T-helper 2 cell treated with Interferon-gamma antibody and Interleukin-4, amounts not matched to agents 100 ng/mL and 5 ng/mL, for 36 hours (primary cell): ENCODE measurements around the gene ZDHHC14. TPM values are rescaled to one million over a fixed set of nuclear protein-coding genes. Genes with fewer than 3 reads are reported as not detected.
"Not testable (repeated sequence)": the region's sequence is repeated elsewhere in the genome, so short reads cannot be mapped to it uniquely, and the experiment has no call there.

ENCODE experiments used
- intact Hi-C: fragments of 100-400 bp; cut with micrococcal nuclease; formaldehyde crosslinking; loops from one replicate; pipeline ENCODE4 v1.15.1; 2023
- total RNA-seq: library from RNA; stranded (reverse); gene quantifications from 2 replicates; pipeline ENCODE4 v1.2.3, GENCODE V29; 2022

ZDHHC14 gene
- total RNA-seq, 1 donor from 2014 or later: 6.8 TPM

DNA sequence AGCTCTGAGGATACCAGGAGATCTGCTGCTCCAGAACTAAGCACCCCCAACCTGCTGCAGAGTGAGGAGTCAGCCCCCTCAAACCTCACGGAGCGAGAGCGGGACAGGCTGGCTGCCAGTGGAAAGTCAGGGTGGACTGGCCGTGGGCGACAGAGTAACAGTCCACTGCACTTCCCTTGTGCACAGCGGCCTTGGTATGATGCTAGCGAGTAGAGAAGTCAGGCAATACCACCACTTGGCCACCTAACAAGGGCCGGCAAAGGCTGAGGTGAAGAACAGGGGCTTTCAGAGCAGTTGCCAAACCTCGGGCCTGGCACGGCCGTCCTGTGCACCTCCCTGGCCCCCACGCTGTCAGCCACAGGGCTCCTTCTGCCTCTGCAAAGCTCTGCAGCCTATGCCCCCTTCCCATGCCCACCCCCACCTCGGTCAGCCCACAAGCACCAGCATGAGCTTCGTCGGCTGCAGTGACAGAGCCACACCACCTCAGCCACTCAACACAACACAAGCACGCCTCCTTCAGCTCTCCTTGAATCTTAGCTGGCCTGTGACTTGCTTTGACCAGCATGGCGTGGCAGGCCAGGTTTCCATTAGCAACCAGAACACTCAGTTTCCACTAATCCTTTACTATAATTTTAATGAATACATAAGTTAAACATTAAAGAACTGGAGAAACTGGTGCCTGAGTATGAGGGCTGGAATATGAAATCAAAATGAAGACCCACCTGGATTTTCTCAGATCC, 314.5 kb downstream of the ZDHHC14 start:
- intact Hi-C loops: no loop called here

DNA sequence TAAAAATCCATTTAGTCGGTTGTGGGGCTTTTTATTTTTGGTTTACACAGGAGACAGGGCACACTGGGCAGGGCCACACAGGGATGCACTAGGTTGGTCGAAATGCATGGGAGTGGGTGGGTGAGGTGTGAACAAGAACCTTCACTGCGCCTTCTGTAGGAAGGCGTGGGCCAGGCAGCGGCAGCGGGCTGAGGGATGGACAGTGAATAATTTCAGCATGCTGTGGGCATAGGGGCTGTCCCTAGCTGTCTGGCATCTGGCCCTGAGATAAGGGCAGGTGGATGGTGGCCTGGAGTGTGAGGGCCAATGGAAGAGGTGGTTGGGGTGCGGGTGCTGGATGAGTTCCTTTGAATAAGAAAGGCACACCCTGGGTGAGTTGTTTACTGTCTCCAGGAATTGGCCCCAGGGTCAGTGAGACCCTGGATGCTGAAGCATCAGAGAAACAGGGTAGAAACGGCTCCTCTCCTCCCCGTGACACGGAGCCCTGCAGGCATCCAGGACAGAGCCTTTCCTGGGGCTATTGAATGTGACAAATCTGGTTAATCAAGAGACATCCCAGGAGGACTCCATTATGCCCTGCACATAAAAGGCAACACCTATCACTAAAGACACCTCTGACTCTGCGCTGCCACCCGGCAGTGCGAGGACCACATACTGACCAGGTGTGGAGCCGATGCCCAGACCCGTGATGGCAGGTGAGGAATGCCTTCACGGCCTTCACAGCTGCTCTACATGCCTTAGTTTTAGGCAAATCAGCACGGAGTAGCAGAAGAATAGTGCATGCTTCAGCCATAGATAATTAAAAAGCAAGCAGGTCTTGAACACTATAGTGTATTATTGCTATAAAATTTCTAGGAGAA, 319.0 kb downstream of the ZDHHC14 start:
- intact Hi-C loops: no loop called here

DNA sequence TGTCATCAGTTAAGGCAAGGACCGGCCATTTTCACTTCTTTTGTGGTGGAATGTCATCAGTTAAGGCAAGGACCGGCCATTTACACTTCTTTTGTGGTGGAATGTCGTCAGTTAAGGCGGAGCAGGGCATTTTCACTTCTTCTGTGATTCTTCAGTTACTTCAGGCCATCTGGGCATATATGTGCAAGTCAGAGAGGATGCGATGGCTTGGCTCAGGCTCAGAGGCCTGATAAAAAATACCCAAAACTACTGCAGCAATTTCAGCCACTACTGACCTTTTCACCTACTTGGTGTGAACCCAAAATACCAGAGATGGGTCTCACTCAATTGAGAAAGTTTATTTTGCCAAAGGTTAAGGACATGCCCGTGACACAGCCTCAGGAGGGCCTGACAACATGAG, 325.4 kb downstream of the ZDHHC14 start:
- intact Hi-C loops: not testable (repeated sequence)

DNA sequence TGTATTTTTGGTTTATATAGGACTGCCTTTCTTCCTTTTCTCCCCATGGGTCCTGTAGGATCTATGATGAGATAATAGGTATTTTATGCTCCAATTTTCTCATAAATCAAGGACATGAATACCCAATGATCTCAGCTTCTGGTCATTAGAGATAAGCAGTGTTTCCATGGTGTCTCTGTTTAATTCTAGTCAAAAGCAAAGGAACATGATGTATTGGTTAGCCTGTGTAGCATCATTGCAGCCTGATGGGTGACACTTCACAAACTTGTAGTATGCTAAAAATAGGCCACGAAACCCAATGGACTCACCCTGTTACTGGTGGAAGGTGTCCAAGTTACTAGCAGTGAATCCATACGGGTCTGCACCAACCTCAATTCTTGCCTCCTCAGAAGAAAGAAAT, 325.9 kb downstream of the ZDHHC14 start:
- intact Hi-C loops: no loop called here

DNA sequence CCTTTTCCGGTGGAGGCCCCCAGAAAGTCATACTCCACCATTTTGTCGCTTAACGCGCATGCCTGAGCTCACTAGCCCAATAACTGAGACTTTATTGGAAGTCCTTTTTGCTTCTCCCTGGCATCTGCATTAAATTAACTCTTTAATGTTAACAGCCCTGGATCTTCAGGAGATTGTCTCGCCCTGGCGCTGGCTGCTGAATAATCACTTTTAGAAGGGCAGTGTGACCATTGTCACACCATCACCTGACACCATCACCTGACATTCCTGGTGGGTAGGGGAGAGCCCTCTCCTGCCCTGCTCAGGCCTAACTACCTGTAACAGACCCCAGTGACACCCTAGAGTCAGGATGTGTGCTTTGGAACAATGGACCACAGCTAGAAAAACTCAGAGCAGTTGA, 326.6 kb downstream of the ZDHHC14 start:
- intact Hi-C loops: no loop called here

DNA sequence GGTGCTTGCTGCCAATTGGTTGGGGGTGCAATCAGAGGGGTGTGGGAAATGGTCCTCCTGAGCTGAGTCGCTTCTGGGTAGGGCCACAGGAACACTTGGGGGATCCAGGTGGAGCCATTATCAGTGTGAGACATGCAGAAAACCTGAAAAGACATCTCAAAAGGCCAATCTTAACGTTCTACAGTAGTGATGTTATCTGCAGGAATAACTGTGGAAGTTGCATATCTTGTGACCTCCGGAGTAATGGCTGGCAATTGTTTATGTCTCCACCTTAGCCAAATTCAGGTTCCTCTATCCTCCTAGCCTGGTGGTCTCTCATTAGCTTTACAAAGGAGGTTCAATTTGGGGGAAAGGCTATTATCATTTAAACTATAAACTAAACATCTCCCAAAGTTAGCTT, 327.2 kb downstream of the ZDHHC14 start:
- intact Hi-C loops: no loop called here

DNA sequence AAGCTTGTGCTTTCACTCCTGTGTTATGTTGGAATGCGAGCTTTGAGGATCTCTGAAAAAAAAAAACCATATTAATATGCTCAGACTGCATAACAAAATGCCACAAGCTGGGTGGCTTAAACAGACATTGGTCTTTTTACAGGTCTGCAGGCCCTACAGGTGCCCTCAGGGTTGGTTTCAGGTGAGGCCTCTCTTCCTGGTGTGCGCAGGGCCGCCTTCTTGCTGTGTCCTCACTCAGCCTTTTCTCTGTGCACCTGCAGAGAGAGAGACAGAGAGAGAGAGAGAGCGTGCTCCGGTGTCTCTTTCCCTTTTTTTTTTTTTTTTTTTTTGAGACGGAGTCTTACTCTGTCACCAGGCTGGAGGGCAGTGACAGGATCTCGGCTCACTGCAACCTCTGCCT, 327.9 kb downstream of the ZDHHC14 start:
- intact Hi-C loops: no loop called here

DNA sequence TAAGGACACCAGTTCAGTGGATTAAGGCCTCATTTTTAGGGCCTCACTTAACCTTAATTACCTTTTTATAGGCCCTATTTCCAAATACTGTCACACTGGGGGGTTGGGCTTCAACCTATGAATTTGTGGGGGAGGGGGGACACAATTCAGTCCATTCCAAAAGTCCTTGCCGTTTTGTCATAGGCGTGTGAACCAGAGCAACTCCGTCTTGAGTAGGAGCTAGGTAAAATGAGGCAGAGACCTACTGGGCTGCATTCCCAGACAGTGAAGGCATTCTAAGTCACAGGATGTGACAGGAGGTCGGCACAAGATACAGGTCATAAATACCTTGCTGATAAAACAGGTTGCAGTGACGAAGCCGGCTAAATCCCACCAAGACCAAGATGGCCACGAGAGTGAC, 328.6 kb downstream of the ZDHHC14 start:
- intact Hi-C loops: no loop called here

DNA sequence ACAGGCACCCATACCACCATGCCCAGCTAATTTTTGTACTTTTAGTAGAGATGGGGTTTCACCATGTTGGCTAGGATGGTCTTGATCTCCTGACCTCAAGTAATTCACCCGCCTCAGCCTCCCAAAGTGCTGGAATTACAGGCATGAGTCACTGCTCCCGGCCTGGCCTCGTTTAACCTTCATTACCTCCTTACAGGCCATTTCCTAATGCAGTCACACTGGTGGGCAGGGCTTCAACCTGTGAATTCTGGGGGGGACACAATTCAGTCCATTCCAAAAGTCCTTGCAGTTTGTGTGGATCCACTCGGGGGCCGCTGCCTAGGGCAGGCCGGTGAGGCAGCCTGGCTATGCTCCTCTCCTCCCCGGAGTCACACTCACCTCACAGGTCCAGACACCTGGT, 329.6 kb downstream of the ZDHHC14 start:
- intact Hi-C loops: no loop called here

DNA sequence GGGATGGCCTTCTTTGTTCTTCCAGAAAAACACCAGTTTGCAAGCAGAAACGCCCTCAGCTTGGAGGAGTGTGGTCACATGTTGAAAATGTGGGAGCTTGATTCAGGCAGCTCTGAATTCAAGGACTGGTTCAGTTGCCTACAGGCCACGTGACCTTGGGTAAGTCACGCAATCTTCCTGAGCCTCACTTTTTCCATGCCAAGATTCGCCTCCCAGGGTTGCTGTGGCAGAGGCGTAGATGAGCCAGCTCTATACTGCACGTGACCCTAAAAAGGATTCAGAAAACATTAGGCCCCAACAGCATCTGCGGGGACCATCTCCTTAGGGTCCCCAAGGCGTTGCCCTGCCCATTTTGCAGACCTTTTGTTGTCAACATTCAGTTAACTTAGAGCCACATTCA, 330.1 kb downstream of the ZDHHC14 start:
- intact Hi-C loops: no loop called here

DNA sequence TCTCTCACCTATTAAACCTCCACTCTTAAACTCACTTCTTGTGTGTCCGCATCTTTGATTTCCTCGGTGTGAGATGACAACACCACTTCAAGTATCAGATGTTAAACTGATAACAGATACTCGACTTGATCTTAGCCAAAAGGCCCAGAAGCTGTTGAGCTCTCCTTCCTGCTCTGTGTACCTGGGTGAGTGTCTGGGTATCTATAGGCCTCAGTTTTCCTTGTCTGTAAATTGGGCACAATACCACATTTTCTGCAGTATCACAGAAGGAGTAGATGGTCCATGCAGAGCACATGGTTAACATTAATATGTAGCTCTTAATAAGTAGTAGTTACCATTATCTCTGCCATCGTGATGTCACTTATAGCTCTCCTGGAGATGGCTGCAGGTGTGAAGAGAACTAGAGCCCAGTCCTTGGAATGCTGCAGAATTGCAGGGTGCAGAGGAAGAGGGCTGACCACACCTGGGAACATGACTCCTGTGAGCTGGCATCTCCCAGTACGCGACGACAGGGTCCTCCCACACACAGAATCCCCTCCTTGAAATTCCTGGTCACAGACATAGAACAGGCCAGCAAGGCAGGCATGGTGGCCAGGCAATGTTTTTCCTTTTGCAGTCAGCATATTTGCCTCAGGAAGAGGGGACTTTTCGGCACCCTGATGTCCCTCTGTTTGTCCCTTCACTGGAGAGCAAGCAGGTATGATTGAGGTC, 331.8 kb downstream of the ZDHHC14 start:
- intact Hi-C loops: no loop called here

DNA sequence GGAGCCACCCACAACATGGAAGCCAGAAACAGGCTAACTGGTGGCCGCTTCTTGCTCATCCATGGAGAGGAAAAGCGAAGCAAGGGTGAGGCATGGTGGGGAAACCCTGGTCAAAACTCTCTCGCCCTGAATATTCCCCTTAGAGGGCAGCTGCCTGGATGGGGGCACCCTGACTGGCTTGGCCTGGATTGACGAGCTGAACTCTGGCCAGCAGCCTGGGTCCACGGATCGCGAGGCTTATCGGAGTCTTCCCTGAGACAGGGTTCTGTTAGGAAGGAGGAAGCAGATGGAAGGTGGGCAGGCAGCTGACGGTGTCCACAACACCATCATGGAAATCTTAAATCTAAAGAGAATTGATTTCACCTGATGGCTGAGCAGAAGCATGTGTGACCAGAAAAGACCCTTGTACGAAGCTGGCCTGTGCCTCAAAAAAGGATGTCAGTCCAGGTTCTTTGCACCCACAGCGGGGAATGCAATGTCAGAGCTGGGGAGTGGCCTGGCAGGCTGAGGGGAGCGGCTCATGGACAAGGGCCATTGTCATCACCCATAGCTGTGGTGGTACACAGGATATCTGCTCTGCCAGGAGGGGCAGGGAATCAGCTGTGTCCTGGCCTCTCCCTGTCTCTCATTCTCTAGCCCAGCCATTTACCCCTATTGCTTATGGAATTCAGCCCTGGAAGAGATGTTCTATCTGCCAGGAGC, 332.6 kb downstream of the ZDHHC14 start:
- intact Hi-C loops: no loop called here

DNA sequence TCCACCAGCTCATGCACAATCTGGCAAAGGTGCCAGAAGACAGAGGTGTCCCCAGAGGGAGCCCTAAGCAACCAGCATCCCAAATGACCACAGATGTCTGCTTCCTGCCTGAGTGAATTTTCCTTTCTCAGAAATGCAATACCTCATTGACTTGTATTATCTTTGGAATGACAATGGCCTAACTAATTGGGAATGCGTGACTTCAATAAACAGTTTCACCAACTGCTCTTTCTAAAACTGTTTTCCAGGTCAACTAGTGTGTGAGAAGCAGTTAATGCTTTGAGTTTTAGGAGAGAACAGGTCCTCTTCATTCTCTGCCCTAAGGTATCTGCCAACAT, 333.1 kb downstream of the ZDHHC14 start:
- intact Hi-C loops: no loop called here

DNA sequence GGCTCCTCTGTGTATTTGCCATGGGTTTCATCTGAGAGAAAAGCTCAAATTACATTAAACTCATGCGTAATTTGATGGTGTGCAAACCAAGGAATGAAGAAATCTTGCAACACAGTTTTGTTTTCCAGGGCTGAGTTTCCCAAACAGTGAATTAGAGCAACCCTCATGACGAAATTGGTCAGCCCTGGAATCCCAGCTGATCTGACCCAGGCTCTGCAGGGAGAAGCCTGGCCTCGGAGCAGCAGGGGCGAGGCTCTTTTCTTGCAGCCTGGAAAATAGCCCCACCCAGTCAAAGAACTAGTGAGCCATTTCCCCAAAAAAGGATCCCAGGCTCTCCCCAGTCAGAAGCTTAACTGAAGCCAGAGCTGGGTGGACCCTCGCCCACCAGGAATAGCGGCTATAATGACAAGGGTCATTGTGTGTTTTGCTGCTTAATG, 334.8 kb downstream of the ZDHHC14 start:
- intact Hi-C loops: no loop called here

DNA sequence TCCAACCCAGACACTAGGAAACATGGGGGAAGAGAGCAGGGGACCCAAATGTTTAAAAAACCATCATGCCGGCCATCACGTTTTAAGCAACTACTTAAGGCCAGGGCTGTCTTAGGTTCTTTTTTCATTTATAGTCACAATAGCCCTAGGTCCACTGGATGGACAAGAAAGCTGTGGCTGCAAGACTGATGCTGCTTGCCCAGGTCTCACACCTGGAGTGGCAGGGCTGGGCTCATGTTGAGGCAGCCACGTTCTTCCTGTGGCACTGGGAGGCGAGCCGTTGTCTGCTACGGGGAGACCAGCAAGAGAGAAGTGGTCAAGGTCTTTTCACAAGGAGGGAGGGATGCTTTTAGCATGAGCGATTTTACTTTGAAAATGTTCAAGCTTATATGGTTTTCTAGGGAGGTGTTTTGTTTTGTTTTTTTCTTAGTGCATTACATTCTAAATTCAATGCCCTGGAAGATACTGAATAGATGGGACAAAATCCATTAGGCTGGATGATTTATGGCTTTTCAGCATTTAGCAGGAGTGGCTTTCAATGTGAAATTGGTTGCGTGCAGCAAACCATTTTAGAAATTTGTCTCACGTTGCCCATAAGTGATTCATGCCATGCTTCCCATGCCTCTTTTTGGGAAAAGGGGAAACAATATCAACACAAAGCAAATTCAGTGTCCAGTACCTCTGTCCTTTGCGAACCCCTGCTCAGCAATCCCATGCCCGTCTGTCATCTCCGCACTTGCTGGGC, 335.4 kb downstream of the ZDHHC14 start:
- intact Hi-C loops: no loop called here

DNA sequence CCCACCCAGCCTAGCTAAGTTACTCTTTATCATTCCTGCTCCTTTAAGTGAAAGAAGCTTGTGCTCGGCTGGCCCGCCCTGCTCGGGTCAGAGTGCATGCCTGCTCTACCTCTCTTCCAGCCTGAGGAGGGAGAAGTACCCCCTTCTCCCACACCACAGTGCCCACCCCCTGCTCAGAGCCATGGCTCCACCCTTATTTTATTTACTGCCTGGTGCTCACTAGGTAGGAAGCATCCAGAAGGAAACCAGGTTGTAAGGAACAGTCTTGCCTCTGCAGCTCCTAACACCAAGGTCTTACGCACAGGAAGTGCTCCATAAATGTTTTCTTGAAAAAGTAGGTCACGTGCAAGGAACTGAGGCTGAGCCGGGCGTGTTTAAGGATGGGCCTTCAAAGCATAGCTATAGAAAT, 336.4 kb downstream of the ZDHHC14 start:
- intact Hi-C loops: no loop called here

DNA sequence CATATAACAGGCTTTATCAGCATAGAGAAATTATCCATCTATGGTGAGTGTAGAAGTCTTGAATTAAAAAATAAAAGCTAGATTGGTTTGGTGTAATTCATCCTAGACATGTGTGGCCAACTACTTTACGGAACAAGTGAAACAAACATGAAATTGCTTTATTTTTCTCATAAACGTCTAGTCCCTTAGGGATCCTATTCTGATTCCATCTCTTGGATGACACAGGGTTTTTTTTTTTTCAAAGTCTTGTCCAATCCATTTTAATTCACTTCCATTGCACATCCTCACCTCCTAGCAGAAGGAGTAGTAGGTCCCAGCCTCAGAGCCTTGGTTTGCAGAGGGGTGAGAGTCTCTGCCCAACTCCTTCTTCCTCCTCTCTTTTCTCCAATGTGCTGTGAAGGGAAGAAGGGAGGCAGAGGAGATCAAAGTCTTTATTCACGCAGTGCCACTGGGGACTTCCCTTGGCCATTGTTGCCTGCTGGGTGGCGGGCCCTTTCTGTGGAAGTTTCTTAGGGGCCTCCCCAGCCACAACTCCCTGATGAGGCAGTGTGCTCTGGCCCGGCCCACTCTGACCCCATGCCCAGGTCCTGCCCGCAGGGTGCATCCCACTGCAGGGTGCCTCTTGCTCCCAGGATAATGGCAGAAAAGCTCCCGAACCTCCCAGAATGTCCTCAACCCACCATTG, 337.7 kb downstream of the ZDHHC14 start:
- intact Hi-C loops: no loop called here

DNA sequence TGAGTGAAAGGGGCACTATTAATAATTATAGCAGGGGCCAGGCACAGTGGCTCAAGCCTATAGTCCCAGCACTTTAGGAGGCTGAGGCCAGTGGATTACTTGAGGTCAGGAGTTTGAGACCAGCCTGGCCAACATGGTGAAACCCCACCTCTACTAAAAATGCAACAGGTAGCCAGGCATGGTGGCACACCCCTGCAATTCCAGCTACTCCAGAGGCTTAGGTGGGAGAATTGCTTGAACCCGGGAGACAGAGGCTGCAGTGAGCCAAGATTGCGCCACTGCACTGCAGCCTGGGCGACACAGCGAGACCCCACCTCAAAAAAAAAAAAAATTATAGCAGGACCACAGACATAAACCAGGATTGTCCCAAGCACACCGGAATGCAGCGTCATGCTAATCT, 340.0 kb downstream of the ZDHHC14 start:
- intact Hi-C loops: not testable (repeated sequence)

DNA sequence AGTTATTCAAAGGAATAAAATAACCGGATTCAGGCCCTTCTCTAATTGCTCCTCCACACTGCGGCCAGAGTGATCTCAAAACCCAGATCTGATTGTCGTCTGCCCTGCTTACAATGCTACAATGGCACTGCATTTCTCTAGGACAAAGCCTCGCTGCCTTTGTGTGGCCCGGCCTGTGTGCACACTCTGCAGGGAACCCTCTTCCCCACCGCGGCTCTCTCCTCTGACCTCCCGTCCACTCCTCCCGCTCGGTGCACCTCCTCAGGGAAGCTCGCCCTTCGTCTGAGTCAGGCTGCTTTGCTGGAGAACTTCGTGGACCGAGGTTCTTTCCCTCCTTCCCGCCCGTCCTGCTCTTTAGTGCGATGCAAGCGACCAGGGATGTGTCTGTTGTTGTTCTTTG, 340.4 kb downstream of the ZDHHC14 start:
- intact Hi-C loops: no loop called here

DNA sequence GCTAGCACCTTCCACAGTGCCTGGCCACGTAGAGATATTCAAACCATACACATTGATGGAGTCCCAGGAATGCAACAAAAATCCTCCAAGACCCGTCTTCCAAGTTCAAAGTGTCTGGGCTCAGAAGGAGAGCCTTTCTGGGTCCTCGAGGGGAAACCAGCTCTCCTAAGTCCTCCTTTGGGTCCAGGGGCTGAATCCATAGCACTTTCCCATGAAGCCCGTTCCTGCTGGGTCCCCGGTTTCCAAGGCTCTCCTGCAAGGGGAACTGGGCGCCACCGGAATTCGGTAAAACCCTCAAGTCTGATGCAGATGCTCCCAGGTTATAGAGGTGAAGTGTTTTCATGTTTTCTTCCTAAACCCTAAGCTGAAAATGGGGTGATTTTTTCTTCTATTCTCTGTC, 340.8 kb downstream of the ZDHHC14 start:
- intact Hi-C loops: no loop called here
